NCI-H524 treated with DMSO at 0.1 percent for 48 hours (cell line): Measurements from ENCODE around the gene ADO.
"Not testable (repeated sequence)": the region's sequence is repeated elsewhere in the genome, so short reads cannot be mapped to it uniquely, and the experiment has no call there.

Experiments used
- DNase-seq: peaks from one replicate; lab custom pipeline; 2025; lab: John Stamatoyannopoulos, UW

The ADO gene

GRCh38 chr10:62804356-62805230, at the start of gene ADO:
TSS of gene ADO (plus strand) at chr10:62804720. CDS start at chr10:62805060, 340 bp downstream.
- DNase-seq: peak; percentile 32

DNA sequence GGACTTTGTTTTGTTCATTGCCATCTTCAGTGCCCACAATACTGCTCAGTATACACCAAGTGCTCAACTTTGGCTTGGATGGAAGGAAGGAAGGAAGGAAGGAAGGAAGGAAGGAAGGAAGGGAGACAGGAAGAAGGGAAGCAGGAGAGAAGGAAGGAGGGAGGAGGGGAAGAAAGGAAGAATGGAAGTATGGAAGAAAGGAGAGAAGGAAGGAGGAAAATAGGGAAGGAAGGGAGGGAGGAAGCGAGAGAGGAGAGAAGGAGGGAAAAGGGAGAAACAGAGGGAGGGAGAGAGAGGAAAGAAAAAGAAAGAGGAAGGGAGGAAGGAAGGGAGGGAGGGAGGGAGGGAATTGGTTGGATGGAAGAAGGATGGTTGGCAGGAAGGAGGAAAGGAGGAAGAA, 49.6 kb upstream of the ADO start:
- no peak for DNase-seq

GRCh38 chr10:62755662-62756653, 48.6 kb upstream of the ADO start:
- no peak for DNase-seq

GRCh38 chr10:62759599-62760175, 44.8 kb upstream of the ADO start:
- DNase-seq: no peak

GRCh38 chr10:62760401-62760800, 44.1 kb upstream of the ADO start:
- no peak for DNase-seq

GRCh38 chr10:62761115-62761514, 43.4 kb upstream of the ADO start:
- no peak for DNase-seq

DNA sequence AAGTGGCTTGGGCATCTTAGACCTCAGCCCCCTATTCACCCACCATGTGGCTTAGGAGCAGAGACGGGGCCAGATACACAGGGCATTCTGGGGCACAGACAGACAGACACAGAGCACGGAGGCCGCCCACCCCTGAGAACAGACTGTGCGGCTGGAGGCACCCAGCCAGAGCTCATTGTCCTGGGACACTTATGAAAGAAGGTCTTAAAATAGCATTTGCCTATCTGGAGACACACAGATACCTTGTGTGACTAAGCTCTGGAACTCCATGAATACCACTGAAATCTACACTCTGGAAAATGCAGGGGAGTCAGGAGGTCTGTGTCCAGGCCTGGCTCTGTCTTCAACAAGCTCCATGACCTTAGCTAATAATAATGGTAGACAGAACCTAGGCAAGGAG, 41.4 kb upstream of the ADO start:
- DNase-seq: no peak

- DNase-seq: no peak
These were observed 40.5 kb upstream of the ADO start for GRCh38 chr10:62764011-62764410.

DNA sequence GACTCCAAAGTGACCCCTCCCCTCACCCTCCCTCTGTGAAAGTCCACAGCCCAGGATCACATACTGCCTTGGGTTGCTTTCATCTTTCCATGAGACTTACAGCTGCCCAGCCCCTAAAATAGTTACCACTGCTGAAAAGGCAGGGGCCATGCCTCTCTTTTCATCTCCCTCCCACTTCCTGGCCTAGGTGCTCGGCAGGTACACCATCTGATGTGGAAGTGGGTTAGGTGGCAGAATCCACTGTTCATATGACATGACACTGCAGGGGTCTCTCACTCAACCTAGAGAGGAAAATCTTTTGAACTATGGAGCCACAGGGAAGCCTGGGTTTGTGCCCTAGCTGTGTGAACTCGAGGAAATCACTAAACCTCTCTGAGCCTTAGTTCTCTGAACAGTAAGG, 38.8 kb upstream of the ADO start:
- no peak for DNase-seq

GRCh38 chr10:62766386-62766785, 38.1 kb upstream of the ADO start:
- DNase-seq: no peak

- no peak for DNase-seq
These were observed 34.8 kb upstream of the ADO start for GRCh38 chr10:62769574-62770242.

GRCh38 chr10:62772186-62772974, 32.1 kb upstream of the ADO start:
- DNase-seq: no peak

- DNase-seq: no peak
These were observed 26.4 kb upstream of the ADO start for GRCh38 chr10:62778125-62778524.

DNA sequence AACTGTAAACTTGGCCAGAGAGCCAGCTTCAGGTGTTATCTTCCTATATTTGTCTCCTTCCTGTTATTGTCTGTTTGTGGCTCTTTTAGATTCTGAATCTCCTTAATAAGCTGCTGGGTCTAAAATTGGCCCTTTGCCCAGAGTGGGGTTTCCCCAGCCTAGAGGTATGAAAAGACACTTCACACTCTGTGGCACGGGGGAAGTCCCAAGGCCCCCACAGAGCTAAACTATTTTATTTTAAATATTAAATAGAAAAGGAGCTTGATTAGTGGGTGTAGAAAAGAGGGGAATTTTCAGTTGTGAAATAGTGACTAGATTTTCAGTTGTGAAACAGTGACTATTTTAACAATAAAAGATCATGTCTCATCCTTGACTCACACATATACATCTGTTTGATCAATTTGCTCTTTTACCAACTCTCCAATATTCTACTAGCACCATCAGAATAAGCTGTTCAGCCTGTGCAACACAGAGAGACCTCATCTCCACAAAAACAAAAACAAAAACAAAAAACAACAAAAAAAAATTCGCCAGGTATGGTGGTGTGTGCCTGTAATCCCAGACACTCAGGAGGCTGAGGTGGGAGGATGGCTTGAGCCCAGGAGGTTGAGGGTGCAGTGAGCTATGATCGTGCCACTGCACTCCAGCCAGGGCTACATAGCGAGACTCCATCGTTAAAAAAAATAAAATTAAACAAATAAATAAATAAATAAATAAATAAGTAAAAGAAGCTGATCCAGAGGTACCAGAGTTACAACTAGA, 24.9 kb upstream of the ADO start:
- DNase-seq: no peak

DNA sequence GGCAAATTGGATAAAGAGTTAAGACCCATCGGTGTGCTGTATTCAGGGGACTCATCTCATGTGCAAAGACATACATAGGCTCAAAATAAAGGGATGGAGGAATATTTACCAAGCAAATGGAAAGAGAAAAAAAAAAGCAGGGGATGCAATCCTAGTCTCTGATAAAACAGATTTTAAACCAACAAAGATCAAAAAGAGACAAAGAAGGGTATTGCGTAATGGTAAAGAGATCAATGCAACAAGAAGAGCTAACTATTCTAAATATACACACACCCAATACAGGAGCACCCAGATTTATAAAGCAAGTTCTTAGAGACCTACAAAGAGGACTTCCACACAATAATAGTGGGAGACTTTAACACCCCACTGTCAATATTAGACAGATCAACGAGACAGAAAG, 20.0 kb upstream of the ADO start:
- DNase-seq: not testable (repeated sequence)

DNA sequence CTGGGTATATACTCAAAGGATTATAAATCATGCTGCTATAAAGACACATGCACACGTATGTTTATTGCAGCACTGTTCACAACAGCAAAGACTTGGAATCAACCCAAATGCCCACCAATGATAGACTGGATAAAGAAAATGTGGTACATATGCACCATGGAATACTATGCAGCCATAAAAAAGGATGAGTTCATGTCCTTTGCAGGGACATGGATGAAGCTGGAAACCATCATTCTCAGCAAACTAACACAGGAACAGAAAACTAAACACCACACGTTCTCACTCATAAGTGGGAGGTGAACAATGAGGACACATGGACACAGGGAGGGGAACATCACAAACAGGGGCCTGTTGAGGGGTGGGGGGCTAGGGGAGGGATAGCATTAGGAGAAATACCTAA, 16.2 kb upstream of the ADO start:
- DNase-seq: not testable (repeated sequence)

GRCh38 chr10:62788861-62789467, 15.6 kb upstream of the ADO start:
- no peak for DNase-seq

GRCh38 chr10:62790019-62790555, 14.4 kb upstream of the ADO start:
- DNase-seq: no peak

DNA sequence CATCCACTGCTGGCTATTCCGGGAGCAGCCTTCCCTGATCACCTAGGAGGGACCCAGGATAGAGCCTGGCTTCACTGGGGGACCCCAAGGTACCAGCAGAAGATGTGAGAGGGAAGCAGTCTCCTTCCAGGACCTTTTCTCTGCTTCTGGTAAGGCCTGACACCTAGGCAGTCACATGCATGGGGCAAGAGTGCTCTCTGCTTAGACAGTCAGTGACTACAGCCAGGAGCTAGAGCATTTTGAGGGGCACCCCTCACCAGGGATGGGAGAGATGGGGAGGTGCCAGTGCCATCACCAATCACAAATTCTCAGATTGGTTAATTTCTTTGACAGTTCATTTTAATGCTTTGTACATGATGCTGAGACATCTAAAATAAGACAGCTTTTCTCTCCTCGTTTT, 13.9 kb upstream of the ADO start:
- DNase-seq: no peak

DNA sequence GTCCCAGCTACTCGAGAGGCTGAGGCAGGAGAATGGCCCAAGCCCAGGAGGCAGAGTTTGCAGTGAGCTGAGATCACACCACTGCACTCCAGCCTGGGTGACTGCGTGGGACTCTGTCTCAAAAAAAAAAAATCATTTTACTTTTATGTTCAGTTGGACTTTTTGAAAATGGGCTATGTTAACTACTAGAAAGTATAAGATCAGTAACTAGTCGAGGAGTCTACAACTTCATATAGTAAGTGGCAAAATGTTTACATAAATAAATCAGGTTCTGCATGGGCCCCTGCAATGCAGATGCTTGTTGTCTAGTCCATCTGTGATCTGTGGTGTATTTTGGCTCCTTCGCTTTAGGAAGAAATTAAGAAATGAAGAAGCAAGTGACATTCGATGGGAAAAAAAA, 12.3 kb upstream of the ADO start:
- DNase-seq: no peak
